Activated T-cell treated with anti-CD3 and anti-CD28 coated beads, Interleukin-2, amount 50 U/mL, for 4 hours (primary cell): ENCODE measurements around the gene FOXG1. TPM values are rescaled to one million over a fixed set of nuclear protein-coding genes. Genes with fewer than 3 reads are reported as not detected.

Experiments
- ATAC-seq, 2 donors: fragments of 200-7000 bp; cut with Tn5 transposase; one replicate each; pipeline ENCODE4 v1.10.0; 2021
- DNase-seq: peaks from one replicate; pipeline ENCODE4 v3.0.0-alpha.2; 2020
- H3K27me3 Mint-ChIP-seq: one replicate; pipeline ENCODE4 v1.8.0; 2021; ENCODE audit warnings: low read depth, mixed read lengths
- H3K36me3 Mint-ChIP-seq: one replicate; pipeline ENCODE4 v1.8.0; 2022; ENCODE audit warnings: mixed read lengths; ENCODE audit not compliant: insufficient read depth
- H3K4me1 Mint-ChIP-seq: one replicate; pipeline ENCODE4 v1.8.0; 2021; ENCODE audit warnings: low read depth, mixed read lengths
- H3K4me3 Mint-ChIP-seq: one replicate; pipeline ENCODE4 v1.8.0; 2021; ENCODE audit warnings: mild to moderate bottlenecking, moderate library complexity, mixed read lengths
- H3K9me3 Mint-ChIP-seq: one replicate; pipeline ENCODE4 v1.8.0; 2021; ENCODE audit warnings: mixed read lengths
- total RNA-seq, 3 donors: library from RNA; stranded (reverse); gene quantifications; one replicate each; pipeline ENCODE4 v1.2.1, GENCODE V29; 2021

Gene FOXG1
- total RNA-seq, 3 donors from 2014 or later: not detected

DNA sequence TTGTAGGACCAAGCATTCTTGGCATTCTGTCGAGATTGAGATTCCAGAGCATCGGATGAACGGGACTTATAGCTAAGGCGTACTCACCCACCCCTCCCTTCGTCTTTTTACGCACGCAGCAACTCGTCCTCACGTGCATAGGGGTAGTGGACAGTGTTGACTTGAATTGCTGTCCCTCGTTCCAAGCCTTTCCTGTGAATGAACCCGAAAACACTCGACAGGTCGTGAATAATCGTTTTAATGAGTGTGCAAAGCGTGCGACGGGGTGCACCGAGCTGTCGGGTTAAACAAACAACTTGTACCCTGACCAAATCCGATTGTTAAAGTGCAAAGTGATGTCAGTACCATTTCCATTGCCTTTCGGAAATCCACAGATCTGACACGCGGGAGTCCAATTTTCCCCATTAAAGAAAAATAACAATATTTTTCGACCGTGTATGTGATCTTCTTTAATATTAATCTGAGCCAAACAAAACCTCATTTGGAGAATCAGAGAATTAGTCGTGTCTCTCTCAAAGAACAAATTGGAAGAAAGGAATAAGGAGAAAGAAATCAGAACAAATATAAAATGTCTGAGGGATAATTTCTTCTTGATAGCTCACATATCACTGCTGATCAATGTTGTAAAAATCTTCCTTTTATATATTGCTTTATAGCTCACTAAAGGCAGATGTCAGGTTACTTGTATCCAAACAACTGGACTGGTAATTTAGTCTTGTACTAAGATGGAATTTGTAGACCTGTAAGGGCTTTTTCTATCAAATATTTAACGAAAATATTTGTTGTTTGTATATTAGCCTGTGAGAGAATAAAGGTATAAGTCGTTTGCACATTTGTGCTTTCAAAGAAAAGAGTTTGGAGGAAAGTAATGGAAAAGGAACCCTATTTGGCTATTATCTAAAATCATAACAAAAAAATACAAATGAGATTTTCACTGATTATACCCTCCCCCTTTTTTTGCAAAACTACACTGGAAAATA, 11.8 kb downstream of the FOXG1 start:
- H3K27me3 Mint-ChIP-seq: peaks cover 63% of the 10 kb centered on the region
- H3K4me1 Mint-ChIP-seq: no peaks in the 10 kb centered on the region
- peaks cover 4% of the 10 kb centered on the region for H3K9me3 Mint-ChIP-seq
- H3K4me3 Mint-ChIP-seq: no peak overlapping the region
- no peaks in the 10 kb centered on the region for H3K36me3 Mint-ChIP-seq
- ATAC-seq (no peak), DNase-seq (no peak)

- H3K4me1 Mint-ChIP-seq: peaks cover under 1% of the 10 kb centered on the region
- H3K27me3 Mint-ChIP-seq: peaks cover 63% of the 10 kb centered on the region
- no peak overlapping the region for H3K4me3 Mint-ChIP-seq
- peaks cover 4% of the 10 kb centered on the region for H3K9me3 Mint-ChIP-seq
- DNase-seq (no peak), ATAC-seq (no peak)
- H3K36me3 Mint-ChIP-seq: no peaks in the 10 kb centered on the region
These were observed 12.9 kb downstream of the FOXG1 start for GRCh38 chr14:28779456-28779855.

- Mint-ChIP-seq H3K4me1 (peaks cover 7% of the 10 kb centered on the region), H3K27me3 (peaks cover 60% of the 10 kb centered on the region), H3K4me3 (no peak overlapping the region), H3K36me3 (no peaks in the 10 kb centered on the region), H3K9me3 (no peaks in the 10 kb centered on the region)
- ATAC-seq (no peak), DNase-seq (no peak)
These were observed 14.5 kb downstream of the FOXG1 start for GRCh38 chr14:28780843-28781820.

GRCh38 chr14:28782301-28782700, 15.7 kb downstream of the FOXG1 start:
- no peak overlapping the region for H3K4me3 Mint-ChIP-seq
- ATAC-seq: no peak
- peaks cover 51% of the 10 kb centered on the region for H3K27me3 Mint-ChIP-seq
- DNase-seq: no peak
- no peaks in the 10 kb centered on the region for H3K36me3 Mint-ChIP-seq
- H3K4me1 Mint-ChIP-seq: peaks cover 7% of the 10 kb centered on the region
- peaks cover 3% of the 10 kb centered on the region for H3K9me3 Mint-ChIP-seq

- DNase-seq (no peak), ATAC-seq (no peak)
- Mint-ChIP-seq H3K4me1 (peaks cover 7% of the 10 kb centered on the region), H3K27me3 (peaks cover 43% of the 10 kb centered on the region), H3K4me3 (no peak overlapping the region), H3K9me3 (peaks cover 8% of the 10 kb centered on the region), H3K36me3 (no peaks in the 10 kb centered on the region)
These were observed 17.1 kb downstream of the FOXG1 start for GRCh38 chr14:28783664-28784063.

- peaks cover 39% of the 10 kb centered on the region for H3K27me3 Mint-ChIP-seq
- peaks cover 8% of the 10 kb centered on the region for H3K9me3 Mint-ChIP-seq
- H3K36me3 Mint-ChIP-seq: no peaks in the 10 kb centered on the region
- peaks cover 7% of the 10 kb centered on the region for H3K4me1 Mint-ChIP-seq
- ATAC-seq (no peak), DNase-seq (no peak)
- no peak overlapping the region for H3K4me3 Mint-ChIP-seq
These were observed 17.8 kb downstream of the FOXG1 start for GRCh38 chr14:28784096-28785048.

GRCh38 chr14:28785096-28785952, 18.7 kb downstream of the FOXG1 start:
- Mint-ChIP-seq H3K27me3 (peaks cover 36% of the 10 kb centered on the region), H3K36me3 (no peaks in the 10 kb centered on the region), H3K4me3 (no peak overlapping the region), H3K9me3 (peaks cover 8% of the 10 kb centered on the region), H3K4me1 (peaks cover 7% of the 10 kb centered on the region)
- DNase-seq: no peak
- no peak for ATAC-seq

DNA sequence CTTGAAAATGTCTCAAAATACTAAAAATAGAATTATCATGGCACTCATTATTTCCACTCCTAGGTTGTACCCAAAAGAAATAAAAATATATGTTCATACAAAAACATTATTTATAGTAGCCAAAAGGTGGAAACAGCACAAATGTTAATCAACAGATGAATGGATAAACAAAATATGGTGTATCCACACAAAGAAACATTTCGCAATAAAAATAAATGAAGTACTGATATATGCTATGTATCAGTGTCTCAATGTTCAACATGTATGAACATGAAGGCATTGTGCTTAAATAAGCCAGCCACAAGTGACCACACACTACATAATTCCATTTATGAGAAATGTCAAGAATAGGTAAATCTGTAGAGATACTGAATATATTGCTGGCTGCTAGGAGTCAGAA, 40.9 kb downstream of the FOXG1 start:
- Mint-ChIP-seq H3K4me3 (no peak overlapping the region), H3K4me1 (no peaks in the 10 kb centered on the region), H3K36me3 (no peaks in the 10 kb centered on the region), H3K9me3 (peaks cover 30% of the 10 kb centered on the region), H3K27me3 (no peaks in the 10 kb centered on the region)
- no peak for ATAC-seq
- no peak for DNase-seq

GRCh38 chr14:28813810-28814209, 47.2 kb downstream of the FOXG1 start:
- Mint-ChIP-seq H3K4me3 (no peak overlapping the region), H3K9me3 (peaks cover 13% of the 10 kb centered on the region), H3K27me3 (no peaks in the 10 kb centered on the region), H3K36me3 (no peaks in the 10 kb centered on the region), H3K4me1 (no peaks in the 10 kb centered on the region)
- no peak for DNase-seq
- ATAC-seq: no peak
